Endothelial cell of umbilical vein (primary cell): ENCODE data around the gene KL. TPM values are rescaled to one million over a fixed set of nuclear protein-coding genes. Genes with fewer than 3 reads are reported as not detected.

ENCODE experiments used
- BruUV-seq: library from RNA; stranded (reverse); fragments of 400-500 nt; replicated peaks from 2 replicates; lab custom pipeline; 2021; lab: Mats Ljungman, UMichigan
- CTCF ChIA-PET: fragments of 300-600, 350-600 bp; sonication (Branson Sonifier 250); formaldehyde crosslinking; loops from one replicate; lab custom pipeline; 2021; ENCODE audit warnings: antibody characterized with exemption, inconsistent platforms; lab: Charles Lee
- POLR2A ChIA-PET: fragments of 300-600, 350-600 bp; sonication (Branson Sonifier 250); formaldehyde crosslinking; loops from one replicate; lab custom pipeline; 2021; ENCODE audit warnings: antibody characterized with exemption, inconsistent platforms; lab: Charles Lee
- DNase-seq: peaks from one replicate; pipeline ENCODE4 v3.0.0-alpha.2; 2011; ENCODE audit warnings: low read depth, low spot score
- FAIRE-seq: peaks from 2 replicates; lab custom pipeline; 2011; peaks lifted over from hg19 to GRCh38; lab: Jason Lieb, UNC
- H2AFZ ChIP-seq: 2 replicates; pipeline ENCODE4 v1.6.0; 2012; ENCODE audit warnings: low read depth, low read length, control low read depth, inconsistent platforms
- H3K27ac ChIP-seq: 2 replicates; pipeline ENCODE4 v1.5.1; 2011; ENCODE audit warnings: low read depth, mild to moderate bottlenecking, control low read depth, low read length, moderate library complexity; ENCODE audit not compliant: insufficient read depth
- H3K27me3 ChIP-seq, 2 experiments: 2 replicates each; pipeline versions ENCODE4 v1.6.0 to v1.6.1; 2011; ENCODE audit warnings: low read length in 2 of 2, mixed read lengths in 1 of 2; ENCODE audit not compliant: control insufficient read depth in 2 of 2, insufficient read depth in 2 of 2
- H3K36me3 ChIP-seq, 2 experiments: 2 replicates in 1 of 2; 3 replicates in 1 of 2; pipeline ENCODE4 v1.5.1; 2011; ENCODE audit warnings: low read length in 2 of 2, mild to moderate bottlenecking in 1 of 2, moderate library complexity in 1 of 2; ENCODE audit not compliant: control insufficient read depth in 2 of 2, insufficient read depth in 2 of 2; ENCODE audit errors: extremely low read depth in 1 of 2
- H3K4me1 ChIP-seq: 3 replicates; pipeline ENCODE4 v1.5.1; 2011; ENCODE audit warnings: mild to moderate bottlenecking, low read length; ENCODE audit not compliant: control insufficient read depth, insufficient read depth; ENCODE audit errors: extremely low read depth
- H3K4me2 ChIP-seq: 2 replicates; pipeline ENCODE4 v1.6.1; 2011; ENCODE audit warnings: low read length, control low read depth, mixed read lengths; ENCODE audit not compliant: insufficient read depth
- H3K4me3 ChIP-seq, 3 experiments: fragments of 200-600 bp in 1 of 3; sonication (generic), shearing (Covaris generic) in 1 of 3; replicated peaks in 1 of 3; 2 replicates each; pipeline ENCODE4 v1.5.1; 2011 to 2016; ENCODE audit warnings: control low read depth in 3 of 3, low read length in 3 of 3, mild to moderate bottlenecking in 2 of 3, inconsistent platforms in 1 of 3, low read depth in 1 of 3, moderate library complexity in 1 of 3; ENCODE audit not compliant: insufficient read depth in 1 of 3
- H3K79me2 ChIP-seq: 2 replicates; pipeline ENCODE4 v1.6.0; 2012; ENCODE audit warnings: low read length, inconsistent platforms; ENCODE audit not compliant: control insufficient read depth, insufficient read depth
- H3K9ac ChIP-seq: replicated peaks from 2 replicates; pipeline ENCODE3; 2011; ENCODE audit warnings: low read length, control low read depth; ENCODE audit not compliant: insufficient read depth; ENCODE audit errors: extremely low read depth
- H3K9me1 ChIP-seq: replicated peaks from 3 replicates; pipeline ENCODE4 v1.6.0; 2011; ENCODE audit warnings: mild to moderate bottlenecking, low read length; ENCODE audit not compliant: control insufficient read depth, insufficient read depth; ENCODE audit errors: extremely low read depth
- H3K9me3 ChIP-seq: replicated peaks from 2 replicates; pipeline ENCODE4 v1.5.1; 2012; ENCODE audit warnings: low read length, inconsistent platforms; ENCODE audit not compliant: control insufficient read depth, insufficient read depth
- H4K20me1 ChIP-seq: replicated peaks from 2 replicates; pipeline ENCODE3; 2011; ENCODE audit warnings: mild to moderate bottlenecking, low read length; ENCODE audit not compliant: control insufficient read depth, insufficient read depth; ENCODE audit errors: extremely low read depth
- CTCF ChIP-seq, 2 donors: IDR thresholded peaks; 1 replicate in 1 of 2; 2 replicates in 1 of 2; pipeline ENCODE4 v1.5.1; 2011; ENCODE audit warnings: low read length in 2 of 2, mild to moderate bottlenecking in 2 of 2, moderate library complexity in 2 of 2, control low read depth in 1 of 2, inconsistent platforms in 1 of 2, low read depth in 1 of 2; ENCODE audit not compliant: insufficient read depth in 1 of 2; ENCODE audit errors: extremely low read depth in 1 of 2
- EZH2 ChIP-seq: IDR thresholded peaks from 2 replicates; pipeline ENCODE4 v1.6.1; 2012; ENCODE audit warnings: borderline replicate concordance, low read depth, mild to moderate bottlenecking, moderate library complexity, low read length, inconsistent platforms; ENCODE audit not compliant: severe bottlenecking
- FOS ChIP-seq: IDR thresholded peaks from 2 replicates; pipeline ENCODE4 v1.6.1; 2011; ENCODE audit warnings: mild to moderate bottlenecking, low read length, moderate library complexity, borderline replicate concordance; ENCODE audit not compliant: insufficient read depth
- GATA2 ChIP-seq: IDR thresholded peaks from 2 replicates; pipeline ENCODE4 v1.7.0; 2011; ENCODE audit warnings: low read depth, mild to moderate bottlenecking, moderate library complexity, mixed read lengths, low read length; ENCODE audit not compliant: insufficient read length, insufficient read depth
- JUN ChIP-seq: IDR thresholded peaks from 2 replicates; pipeline ENCODE4 v1.6.1; 2011; ENCODE audit warnings: borderline replicate concordance, low read depth; ENCODE audit not compliant: insufficient read length, insufficient read depth
- MYC ChIP-seq: IDR thresholded peaks from one replicate; pipeline ENCODE4 v1.6.1; 2011; ENCODE audit warnings: mild to moderate bottlenecking, low read depth, low read length
- POLR2A ChIP-seq: IDR thresholded peaks from 2 replicates; pipeline ENCODE4 v1.6.1; 2012; ENCODE audit warnings: low read depth, mild to moderate bottlenecking, control low read depth, low read length
- POLR2AphosphoS5 ChIP-seq: IDR thresholded peaks from 2 replicates; pipeline ENCODE4 v1.6.1; 2012; ENCODE audit warnings: low read depth, mild to moderate bottlenecking, control low read depth, low read length, moderate library complexity; ENCODE audit not compliant: insufficient read depth
- dilution Hi-C: fragments of 300-500 bp; cut with MboI; formaldehyde crosslinking; loops from one replicate; pipeline ENCODE4 v1.15.0; 2019; ENCODE audit warnings: low sequenced_read_pairs; ENCODE audit not compliant: extremely low pct_ligation_motif_present
- intact Hi-C: fragments of 100-400 bp; cut with micrococcal nuclease; formaldehyde crosslinking; loops from one replicate; pipeline ENCODE4 v1.10.0; 2022
- polyA plus RNA-seq, 4 experiments: library from polyadenylated mRNA; depleted of rRNA in 3 of 4; stranded (reverse) in 3 of 4; unstranded in 1 of 4; fragments of >200 nt; gene quantifications; 2 replicates each; pipeline versions ENCODE4 v1.2.1 to v1.2.3, GENCODE V29; 2011 to 2012; ENCODE audit warnings: missing spikeins in 1 of 4
- total RNA-seq: library from RNA; stranded (reverse); gene quantifications from 2 replicates; pipeline ENCODE4 v1.2.3, GENCODE V29; 2021
- TF ChIP-seq, protein P1 (sequence below): IDR thresholded peaks from 2 replicates; pipeline ENCODE4 v1.6.1; 2011; ENCODE audit not compliant: insufficient read depth, insufficient read length

The KL gene
- total and polyA plus RNA-seq, 2 donors (not counting 3 experiments of a cell fraction or from before 2014, with no cell fraction given): 0.01 to 0.07 TPM

- H3K4me3 ChIP-seq: no peak overlapping the region
- no peaks in the 10 kb centered on the region for H4K20me1 ChIP-seq
- no peaks in the 10 kb centered on the region for H3K27me3 ChIP-seq
- H3K79me2 ChIP-seq: no peaks in the 10 kb centered on the region
- no peak overlapping the region for H3K27ac ChIP-seq
- intact Hi-C loops (loop anchor here (5.0 kb wide), 1 partner anchor 469 kb away; no protein-coding TSS in a partner anchor), dilution Hi-C loops (no loop called here)
- BruUV-seq: no TSS peak
- H3K9ac ChIP-seq: no peak overlapping the region
- H3K9me1 ChIP-seq: no peaks in the 10 kb centered on the region
- no peaks in the 10 kb centered on the region for H3K9me3 ChIP-seq
- no peaks in the 10 kb centered on the region for H3K4me1 ChIP-seq
- no peak overlapping the region for H2AFZ ChIP-seq
- DNase-seq (no peak), FAIRE-seq (no peak)
- TF ChIP-seq CTCF (IDR thresholded peaks at IDR 0.05; ENCODE audit: extremely low read depth in 1 of 2, insufficient read depth in 1 of 2, low read depth in 1 of 2, low read length in 2 of 2) (no peak), POLR2A (no peak), EZH2 (no peak), JUN (no peak), POLR2AphosphoS5 (no peak), GATA2 (no peak), FOS (no peak), MYC (no peak)
- TF ChIP-seq, protein P1, sequence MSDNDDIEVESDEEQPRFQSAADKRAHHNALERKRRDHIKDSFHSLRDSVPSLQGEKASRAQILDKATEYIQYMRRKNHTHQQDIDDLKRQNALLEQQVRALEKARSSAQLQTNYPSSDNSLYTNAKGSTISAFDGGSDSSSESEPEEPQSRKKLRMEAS: no peak
- ChIA-PET POLR2A (no interaction called here), CTCF (no interaction called here)
- H3K36me3 ChIP-seq: no peaks in the 10 kb centered on the region
- H3K4me2 ChIP-seq: no peak overlapping the region
These were observed 57.1 kb downstream of the KL start for GRCh38 chr13:33073338-33073737.
